Inflammatory macrophage treated with lipopolysaccharide for 1 hour (primary cell): Measurements from ENCODE around the gene CTSK.
A peak's percentile ranks its signal among the peaks of the same experiment; 100 is the strongest.
"Not testable (repeated sequence)": the region's sequence is repeated elsewhere in the genome, so short reads cannot be mapped to it uniquely, and the experiment has no call there.

Experiments
- DNase-seq, 2 donors: peaks; one replicate each; pipeline ENCODE4 v3.0.0-alpha.2; 2020 to 2022

The CTSK gene

DNA sequence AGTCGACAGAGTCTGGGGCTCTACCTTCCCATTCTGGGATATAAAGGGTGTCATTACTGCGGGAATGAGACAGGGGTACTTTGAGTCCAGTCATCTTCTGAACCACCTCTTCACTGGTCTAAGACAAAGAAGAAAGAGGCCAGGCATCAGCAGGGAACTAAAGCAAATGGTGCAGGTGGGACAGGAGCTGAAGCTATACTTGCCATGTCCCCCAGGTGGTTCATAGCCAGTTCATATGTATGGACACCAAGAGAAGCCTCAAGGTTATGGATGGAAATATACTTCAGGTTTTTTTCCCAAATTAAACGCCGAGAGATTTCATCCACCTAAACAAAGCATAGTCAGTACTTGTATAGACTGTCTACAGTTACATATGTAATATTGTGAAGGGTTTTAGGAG lies 2.2 kb downstream of the CTSK start:
- no peak for DNase-seq

DNA sequence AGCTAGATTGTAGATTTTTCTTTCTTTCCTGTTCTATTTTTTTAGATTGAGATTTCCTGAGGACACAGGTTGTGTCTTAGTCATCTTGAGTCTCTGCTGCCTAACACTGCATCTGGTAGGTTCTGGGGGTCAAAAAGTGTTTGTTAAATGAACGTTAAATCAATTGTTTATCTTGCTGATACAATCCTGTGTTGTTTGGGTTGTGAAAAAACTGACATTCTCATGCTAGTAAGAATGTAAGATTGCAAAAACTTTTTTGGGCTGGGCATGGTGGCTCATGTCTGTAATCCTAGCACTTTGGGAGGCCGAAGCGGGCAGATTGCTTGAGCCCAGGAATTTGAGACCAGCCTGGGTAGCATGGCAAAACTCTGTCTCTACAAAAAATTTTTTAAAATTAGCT lies 3.4 kb downstream of the CTSK start:
- DNase-seq = no peak

DNA sequence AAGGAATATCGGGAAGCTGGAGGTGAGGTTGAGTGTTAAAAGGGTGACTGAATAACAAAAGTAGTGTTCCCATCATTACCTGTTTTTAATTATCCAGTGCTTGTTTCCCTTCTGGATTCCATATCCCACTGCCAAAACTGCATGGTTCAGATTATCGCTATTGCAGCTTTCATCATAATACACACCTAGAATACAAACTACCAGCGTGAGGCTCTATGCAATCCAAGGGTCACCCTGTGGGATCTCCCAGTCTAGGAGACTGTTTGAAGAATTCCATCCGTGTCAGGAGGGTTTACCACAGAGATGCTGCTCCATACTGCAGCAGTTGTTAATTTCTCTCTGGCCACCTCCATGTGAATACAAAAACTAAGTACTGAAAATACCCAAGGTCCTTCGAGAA lies 9.0 kb downstream of the CTSK start:
- no peak for DNase-seq

DNA sequence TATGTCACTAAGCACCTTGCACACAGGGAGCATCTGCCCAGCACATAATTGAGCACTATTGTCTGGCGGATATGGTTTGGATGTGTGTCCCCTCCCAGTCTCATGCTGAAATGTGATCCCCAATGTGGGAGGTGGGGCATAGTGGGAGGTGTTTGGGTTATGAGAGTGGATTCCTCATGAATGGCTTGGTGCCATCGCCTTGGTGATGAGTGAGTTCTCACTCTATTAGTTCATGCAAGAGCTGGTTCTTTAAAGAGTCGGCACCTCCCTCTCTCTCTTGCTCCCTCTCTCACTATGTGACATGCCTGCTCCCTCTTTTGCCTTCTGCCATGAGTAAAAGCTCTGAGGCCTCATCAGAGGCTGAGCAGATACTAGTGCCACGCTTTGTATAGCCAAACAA lies 9.5 kb downstream of the CTSK start:
- DNase-seq = no peak

DNA sequence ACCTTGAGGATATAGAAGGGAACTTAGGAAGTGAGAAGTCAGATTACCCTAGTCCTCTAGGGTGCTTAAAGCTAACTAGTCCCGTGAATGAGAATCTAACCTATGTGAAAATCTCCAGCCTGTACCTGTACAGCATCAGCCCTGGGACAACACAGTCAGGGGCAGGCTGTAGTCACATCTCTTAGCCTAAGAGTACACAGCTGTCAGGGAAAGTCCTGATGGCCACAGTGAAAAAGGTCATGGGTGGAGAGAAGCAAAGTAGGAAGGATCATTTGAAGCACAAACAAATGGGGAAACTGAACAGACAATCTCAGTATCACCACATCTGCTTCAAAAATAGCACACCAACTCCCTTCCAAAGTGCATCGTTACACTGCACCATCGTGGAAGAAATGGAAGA lies 11.7 kb downstream of the CTSK start:
- no peak for DNase-seq

DNA sequence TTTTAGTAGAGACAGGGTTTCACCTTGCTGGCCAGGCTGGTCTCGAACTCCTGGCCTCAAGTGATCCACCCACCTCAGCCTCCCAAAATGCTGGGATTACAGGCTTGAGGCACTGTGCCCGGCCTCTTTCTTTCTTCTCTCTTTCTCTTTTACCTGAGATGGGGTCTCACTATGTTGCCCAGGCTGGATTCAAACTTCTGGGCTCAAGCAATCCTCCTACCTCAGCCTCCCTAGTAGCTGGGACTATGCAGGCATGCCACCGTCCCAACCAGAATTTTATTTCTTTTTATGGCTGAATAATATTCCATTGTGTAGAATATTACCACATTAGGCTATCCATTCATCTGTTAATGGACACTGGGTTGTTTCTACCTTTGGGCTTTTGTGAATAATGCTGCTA lies 14.3 kb downstream of the CTSK start:
- not testable (repeated sequence) for DNase-seq

DNA sequence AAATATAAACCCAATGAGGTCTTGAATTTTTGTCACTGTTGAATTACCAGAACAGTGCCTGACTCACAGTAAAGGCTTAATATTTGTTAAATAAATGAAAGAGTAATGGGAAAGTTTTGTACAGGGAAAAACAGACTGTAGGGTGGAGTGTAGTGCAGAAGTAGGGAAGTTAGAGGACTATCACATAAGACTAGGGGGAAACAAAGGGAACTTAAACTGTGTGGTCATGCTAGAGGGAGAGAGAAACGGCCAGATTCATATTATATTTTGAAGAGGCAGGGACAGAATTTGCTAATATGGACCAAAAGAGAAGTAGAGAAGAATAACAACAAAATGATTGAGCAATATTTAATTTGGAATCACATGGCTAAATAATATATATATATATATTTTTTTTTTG lies 14.8 kb downstream of the CTSK start:
- peak; percentile 72 to 82 for DNase-seq

DNA sequence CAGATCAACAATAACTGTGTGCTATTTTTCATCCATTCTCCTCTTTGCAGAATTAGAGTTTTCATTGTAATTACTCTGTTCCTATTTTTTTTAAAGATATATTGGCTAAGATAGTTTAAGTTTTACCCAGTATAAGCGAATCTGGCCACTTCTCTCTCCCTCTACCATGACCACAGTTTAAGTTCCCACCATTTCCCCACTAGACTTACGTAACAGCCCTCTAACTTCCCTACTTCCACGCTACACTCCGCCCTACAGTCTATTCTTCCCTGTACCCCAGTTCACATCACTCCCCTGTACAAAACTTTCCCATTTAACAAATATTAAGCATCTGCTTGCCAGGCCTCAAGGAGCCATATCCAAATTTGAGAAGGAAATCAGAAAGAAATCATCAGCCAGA lies 16.5 kb downstream of the CTSK start:
- peak; percentile 88 to 90 for DNase-seq

DNA sequence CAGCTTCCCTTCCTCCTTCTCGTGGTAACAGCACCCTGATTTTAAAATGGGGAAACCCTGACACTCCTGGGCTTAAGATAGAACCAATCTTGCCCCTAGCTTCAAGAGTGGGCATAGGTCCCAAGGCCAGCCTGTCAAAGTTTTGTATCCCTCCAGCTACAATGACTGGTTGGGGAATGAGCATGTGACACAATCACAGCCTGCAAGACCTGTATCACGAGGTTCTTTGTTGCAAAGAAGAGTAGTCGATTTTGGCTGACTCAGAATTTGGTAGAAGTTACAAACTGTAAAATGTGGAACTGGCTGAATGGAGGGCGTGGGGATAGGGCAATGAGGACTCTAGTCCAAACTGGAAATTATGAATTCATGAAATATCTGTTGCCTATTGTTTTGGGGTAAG lies 18.7 kb downstream of the CTSK start:
- peak; percentile 82 to 97 for DNase-seq

DNA sequence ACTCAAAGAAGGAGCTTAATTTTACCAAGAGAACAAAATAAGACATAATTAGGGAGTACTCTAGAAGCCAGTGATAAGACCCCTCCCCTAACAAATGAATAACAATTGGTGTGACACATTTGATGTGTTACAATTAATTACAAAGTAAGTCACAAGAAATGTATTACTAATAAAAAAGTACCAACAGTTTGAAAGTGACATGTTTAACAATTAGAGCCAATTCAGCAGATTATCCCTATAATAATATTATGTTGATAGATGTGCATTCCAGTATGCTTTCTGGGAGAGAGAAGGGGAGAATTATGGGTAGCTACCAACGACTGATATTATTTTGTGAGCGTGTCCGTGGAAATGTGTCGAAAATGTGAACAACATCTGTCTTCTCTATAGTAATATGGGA lies 19.1 kb downstream of the CTSK start:
- DNase-seq = no peak

DNA sequence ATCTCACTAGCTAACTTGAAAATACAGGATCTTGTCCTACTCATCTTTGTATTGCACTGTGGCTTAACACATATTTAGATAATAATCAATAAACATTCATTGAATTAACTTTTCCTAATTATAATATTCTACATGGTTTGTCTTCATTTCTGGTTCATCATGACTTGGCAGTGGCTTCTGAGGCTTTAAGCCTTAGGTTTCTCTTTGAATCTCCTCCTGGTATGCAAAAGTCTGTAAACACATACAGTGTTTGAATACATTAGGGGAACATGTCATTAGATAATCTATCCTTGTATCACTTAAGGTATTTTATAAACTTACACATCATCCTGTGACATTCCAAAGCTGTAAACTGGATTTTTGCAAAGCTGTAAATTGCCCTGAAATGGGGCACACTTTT lies 20.6 kb downstream of the CTSK start:
- no peak for DNase-seq

DNA sequence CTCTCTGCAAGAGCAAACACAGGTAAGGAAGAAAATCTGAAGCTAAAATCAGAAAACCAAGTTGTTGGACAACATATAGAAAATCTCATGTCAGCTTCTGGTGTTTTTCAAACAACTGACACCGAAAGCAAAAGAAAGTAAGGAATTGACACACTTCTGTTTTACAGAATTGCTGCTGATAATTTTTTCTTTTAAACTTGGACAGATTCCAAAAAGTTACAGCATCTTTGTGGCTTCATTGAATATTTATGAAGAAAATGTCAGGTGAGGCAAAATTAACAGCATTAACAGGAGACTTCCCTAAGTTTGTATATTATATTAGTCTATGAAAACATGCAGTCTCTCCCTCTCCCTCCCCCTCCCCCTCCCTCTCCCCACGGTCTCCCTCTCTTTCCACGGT lies 27.6 kb downstream of the CTSK start:
- no peak for DNase-seq

DNA sequence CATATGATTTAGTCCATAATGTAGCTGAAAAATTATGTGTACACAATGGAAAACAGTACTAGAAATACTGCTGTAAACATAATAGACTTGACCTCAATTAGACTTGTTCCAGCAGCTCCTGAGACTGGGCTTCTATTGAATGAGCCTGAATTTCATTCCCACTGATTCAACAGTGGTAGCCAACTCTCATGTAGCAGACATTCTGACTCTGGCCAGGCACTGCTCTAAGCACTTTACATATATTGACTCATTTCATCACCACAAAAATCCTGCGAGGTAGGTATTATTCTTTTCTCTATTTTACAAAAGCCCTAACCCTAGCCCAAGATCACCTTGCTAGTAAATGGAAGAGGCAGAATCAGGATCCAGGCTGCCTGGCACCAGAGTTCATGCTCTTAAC lies 29.7 kb downstream of the CTSK start:
- no peak for DNase-seq

DNA sequence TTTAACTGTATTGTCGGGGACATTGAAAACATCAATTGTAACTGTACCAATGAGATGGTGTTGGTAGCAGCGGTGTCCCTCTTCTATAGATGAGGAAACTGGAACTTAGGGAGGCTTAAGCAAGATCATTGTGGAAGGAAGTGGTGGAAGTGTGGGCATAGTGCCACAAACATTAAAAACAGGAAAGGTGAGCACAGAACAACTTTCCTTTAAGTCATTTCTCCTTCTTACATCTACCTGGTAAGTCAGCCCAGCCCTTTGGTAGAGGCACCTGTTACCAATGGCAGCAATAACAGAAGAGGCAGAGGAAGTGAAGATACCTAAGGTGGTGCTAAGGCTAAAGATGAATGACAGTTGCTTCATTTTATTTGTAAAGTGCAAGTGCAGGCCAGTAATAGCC lies 30.5 kb downstream of the CTSK start:
- peak in 1 of 2 donors; percentile 36 for DNase-seq

DNA sequence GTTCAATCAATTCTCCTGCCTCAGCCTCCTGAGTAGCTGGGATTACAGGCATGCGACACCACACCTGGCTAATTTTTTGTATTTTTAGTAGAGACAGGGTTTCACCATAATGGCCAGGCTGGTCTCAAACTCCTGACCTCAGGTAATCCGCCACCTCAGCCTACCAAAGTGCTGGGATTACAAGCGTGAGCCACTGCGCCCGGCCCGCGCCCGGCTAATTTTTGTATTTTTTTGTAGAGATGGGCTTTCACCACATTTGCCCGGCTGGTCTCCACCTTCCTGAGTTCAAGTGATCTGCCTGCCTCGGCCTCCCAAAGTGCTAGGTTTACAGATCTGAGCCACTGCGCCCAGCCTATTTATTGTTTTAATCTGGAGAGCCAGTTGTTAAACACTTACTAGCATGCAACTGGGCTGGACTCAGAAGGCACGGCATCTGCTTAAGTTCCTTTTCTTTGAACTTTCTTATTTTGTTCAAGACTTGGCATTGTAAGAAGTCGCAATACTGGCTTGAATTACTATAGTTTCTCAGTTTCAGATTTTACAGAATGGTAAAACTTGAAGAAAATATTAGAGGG lies 32.0 kb downstream of the CTSK start:
- not testable (repeated sequence) for DNase-seq

DNA sequence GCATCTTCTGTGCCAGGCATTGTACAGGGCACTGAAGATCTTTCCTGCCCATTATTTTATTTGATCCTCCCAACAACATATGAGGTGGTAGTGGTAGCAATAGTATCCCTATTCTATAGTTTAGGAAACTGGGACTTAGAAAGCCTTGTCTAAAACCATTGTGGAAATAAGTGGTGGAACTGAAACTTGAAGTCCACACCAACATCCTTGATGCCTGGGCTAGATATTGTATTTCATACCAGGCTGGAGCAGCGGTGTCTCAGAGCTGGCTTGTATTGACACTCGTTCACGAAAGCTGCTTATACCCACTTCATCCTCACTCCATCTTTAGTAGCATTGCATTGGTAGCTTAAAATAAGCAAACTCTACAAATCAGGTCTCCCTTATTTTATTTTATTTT lies 32.8 kb downstream of the CTSK start:
- no peak for DNase-seq

DNA sequence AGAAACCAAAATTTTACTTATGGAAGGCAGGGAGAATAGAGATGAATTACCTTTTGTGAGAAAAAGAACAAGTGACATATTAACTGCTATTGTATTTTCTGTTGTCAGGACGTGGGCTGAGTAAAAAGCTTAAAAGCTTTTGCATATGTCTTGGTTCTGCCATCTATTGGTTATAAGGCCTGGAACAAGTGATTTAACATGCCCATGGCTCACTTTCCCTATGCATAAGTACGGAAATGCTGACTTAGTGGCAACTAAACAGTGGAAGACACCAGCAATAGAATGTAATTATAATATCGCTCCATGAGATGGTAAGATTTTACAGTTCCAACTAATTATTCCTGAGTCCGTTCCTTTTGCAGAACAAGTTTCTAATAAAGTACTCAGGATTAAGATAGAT lies 35.7 kb downstream of the CTSK start:
- DNase-seq = no peak

DNA sequence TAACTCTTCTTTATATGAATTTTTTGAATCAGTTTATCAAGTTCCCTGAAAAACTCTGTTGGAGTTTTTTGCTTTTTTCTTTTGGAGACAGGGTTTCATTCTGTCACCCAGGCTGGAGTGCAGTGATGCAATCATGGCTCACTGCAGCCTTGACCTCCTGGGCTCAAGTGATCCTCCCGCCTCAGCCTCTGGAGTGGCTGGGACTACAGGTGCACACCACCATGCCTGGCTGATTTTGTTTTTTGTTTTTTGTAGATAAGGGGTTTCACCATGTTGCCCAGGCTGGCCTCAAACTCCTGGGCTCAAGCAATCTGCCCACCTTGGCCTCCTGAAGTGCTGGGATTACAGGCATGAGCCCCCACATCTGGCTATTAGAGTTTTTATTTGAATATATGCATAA lies 40.4 kb downstream of the CTSK start:
- not testable (repeated sequence) for DNase-seq

DNA sequence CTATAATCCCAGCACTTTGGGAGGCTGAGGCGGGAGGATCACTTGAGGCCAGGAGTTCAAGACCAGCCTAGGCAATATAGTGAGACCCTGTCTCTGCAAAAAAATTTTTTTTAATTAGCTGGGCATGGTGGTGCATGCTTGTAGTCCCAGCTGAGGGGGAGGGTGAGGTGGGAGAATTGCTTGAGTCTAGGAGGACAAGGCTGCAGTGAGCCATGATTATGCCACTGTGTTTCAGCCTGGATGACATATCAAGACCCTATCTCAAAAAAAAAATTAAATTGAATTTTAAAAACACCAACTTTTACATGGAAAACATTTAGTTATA lies 42.1 kb downstream of the CTSK start:
- DNase-seq = not testable (repeated sequence)

DNA sequence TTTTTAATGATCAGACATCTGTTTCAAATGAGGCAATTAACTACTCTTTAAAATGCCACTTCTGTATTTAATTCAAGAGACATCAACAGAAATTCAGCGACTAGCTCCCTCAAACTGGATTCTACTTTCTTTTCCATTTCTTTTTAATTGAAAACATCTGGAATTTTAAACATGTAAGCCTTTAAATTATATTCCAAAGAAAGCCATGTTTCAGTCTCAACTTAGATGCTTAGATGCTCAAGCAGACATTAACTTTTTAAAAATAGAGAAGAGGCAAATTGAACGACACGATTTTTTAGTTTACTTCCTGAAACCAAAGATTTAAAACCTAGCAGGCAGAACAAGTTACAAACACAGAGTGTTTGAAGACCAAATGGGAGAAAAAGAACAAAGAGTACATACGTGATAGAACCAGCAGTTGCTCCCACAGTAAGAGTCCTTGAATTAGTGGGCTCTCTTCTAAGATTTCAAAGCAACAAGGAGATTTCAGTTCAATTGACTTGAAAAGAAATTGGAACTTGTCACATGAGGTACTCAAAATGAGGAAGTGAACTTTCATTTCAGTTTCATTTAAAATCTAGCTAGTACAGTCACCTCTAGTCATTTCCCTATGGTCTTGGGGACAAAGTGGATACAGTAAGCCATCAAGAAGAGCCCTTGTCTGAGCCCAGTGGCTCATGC lies 42.6 kb downstream of the CTSK start, which contains the start of gene CTSS:
CTSS (minus strand) TSS at position 483 of the 681 bp plus-strand sequence. CDS start 1,015 bp downstream, outside the sequence.
- DNase-seq = peak; percentile 91 to 98

DNA sequence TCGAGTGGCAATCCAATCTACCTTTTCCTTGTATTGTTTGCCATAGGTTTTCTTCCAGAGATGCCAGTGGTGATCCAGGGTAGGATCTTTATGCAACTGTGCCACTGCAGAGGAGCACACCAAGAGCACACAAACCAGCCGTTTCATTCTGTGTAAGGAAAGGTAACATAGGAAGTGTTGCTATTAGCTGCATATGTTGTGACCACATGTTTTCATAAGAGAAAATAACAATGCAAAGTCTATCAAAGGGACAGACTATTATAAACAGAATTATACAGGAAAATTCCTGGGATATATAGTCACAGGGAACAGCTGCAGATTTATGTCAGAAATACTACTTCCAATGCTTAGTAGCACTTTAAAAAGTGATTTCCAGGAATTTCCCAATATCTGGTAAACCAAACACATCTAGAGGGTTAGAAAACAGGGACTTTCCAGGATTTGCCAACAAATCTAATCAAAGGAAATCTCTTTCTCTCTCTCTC lies 43.4 kb downstream of the CTSK start:
- peak; percentile 89 to 96 for DNase-seq

DNA sequence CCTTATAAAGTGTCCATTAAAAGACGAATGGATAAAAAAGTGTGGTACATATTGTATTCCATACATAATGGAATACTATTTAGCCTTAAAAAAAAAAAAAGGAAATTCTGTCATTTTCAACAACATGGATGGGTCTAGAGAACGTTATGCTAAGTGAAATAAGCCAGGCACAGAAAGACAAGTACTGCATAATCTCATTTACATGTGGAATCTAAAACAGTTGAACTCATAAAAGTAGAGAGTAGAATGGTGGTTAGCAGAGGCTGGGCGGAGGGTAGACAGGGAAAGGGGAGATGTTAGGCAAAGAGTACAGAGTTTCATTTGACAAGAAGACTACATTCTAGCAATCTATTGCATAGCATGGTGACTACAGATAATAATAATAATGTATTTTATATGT lies 45.0 kb downstream of the CTSK start:
- no peak for DNase-seq

DNA sequence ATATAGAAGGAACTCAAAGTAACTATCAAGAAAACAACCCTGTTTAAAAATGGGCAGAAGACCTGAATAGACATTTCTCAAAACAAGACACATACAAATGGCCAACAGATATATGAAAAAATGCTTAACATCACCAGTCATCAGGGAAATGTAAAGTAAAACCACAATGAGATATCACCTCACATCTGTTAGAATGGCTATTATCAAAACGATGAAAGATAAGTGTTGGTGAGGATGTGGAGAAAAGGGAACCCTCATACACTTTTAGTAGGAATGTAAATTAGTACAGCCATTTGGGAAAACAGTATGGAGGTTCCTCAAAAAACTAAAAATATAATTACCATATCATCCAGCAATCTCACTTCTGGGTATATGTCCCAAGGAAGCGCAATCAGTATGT lies 45.5 kb downstream of the CTSK start:
- no peak for DNase-seq

DNA sequence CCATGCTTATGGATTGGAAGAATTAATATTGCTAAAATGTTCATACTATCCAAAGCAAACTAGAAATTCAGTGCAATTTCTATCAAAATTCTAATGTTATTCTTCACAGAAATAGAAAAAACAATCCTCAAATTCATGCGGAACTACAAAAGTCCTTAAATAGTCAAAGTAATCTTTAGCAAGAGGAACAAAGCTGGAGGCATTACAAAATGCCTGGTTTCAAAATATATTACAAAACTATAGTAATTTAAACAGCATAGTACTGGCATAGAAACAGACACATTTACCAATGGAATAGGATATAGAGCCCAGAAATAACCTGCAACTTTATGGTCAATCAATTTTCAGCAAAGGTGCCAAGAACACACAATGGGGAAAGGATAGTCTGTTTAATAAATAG lies 46.3 kb downstream of the CTSK start:
- peak; percentile 87 to 96 for DNase-seq

DNA sequence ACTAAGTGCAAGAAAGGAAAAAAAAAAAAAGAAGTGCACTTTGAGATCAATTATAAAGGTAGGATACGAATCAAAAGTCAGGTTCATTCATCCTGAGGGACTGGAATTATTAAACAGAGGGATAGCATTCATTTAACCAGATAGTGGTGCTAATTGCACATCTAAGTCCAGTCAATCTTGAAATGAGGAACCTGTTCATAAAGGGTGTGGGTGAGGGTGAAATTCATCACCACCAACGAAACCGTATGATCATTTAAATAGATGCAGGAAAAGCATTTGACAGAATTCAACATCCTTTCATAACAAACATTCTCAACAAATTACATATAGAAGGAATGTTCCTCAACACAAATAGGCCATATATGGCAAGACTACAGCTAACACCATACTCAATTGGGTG lies 48.0 kb downstream of the CTSK start:
- DNase-seq = peak; percentile 66 to 75
